Mucosa of stomach (tissue), 1 donor: ENCODE data around the gene LTC4S.

Source experiments
- H3K27me3 ChIP-seq: one replicate; pipeline ENCODE4 v1.7.0; 2013; ENCODE audit warnings: mild to moderate bottlenecking, low read length; ENCODE audit not compliant: control insufficient read depth, insufficient read depth
- H3K36me3 ChIP-seq: one replicate; pipeline ENCODE4 v1.7.0; 2013; ENCODE audit warnings: low read length; ENCODE audit not compliant: control insufficient read depth, insufficient read depth
- H3K4me1 ChIP-seq: one replicate; pipeline ENCODE4 v1.7.0; 2013; ENCODE audit warnings: mild to moderate bottlenecking, low read length; ENCODE audit not compliant: control insufficient read depth, insufficient read depth
- H3K4me3 ChIP-seq: one replicate; pipeline ENCODE4 v1.7.0; 2013; ENCODE audit warnings: low read length
- H3K9ac ChIP-seq: one replicate; pipeline ENCODE4 v1.7.0; 2013; ENCODE audit warnings: mild to moderate bottlenecking, low read length, moderate library complexity
- H3K9me3 ChIP-seq: one replicate; pipeline ENCODE4 v1.7.0; 2013; ENCODE audit warnings: mild to moderate bottlenecking, low read length, moderate library complexity; ENCODE audit not compliant: control insufficient read depth
- donor health status: Pancreatic carcinoma.

LTC4S gene

DNA sequence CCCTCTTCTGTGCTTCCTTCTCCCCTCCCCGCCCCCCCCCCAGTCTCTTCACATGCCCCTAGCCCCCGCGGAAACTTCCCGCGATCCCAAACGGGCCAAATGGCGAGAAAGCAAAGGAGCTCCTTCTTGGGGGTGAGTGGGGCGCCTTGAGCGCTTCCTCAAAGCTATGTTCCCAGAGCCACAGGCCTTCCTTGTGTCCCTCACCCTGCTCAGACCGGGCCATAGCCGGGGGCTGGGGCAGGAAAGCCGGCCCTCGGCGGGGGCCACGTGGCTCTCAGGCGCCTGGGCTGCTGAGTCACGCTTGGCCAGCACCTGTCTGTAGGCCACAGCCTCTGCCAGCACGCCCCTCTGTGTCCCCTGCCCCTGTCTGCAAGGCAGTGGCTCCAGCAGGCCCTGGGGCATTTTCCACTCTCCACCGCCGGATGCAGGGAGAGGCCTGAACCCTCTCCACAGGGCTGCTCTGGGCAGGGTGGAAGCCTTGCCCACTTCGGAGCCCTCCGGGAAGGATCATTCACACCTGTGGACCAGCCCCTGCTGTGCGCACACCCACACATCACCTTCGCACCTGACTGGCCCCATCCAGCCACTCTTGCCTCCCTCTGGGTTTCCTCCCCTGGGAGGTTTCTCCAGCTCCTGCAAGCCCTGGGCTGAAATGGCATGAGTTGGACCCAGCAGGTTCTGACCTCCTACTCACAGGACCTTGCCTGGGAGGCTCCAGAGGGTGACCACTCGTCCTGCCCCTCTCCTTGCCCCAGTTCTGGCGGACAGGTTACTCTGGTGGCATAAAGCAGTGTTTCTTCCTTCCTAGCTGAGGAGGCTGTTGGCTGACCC is 25.7 kb downstream of the LTC4S start:
- Histone ChIP-seq H3K9me3 (no peaks in the 10 kb centered on the region), H3K4me1 (peaks cover 57% of the 10 kb centered on the region), H3K4me3 (peak overlapping the region; percentile 57), H3K36me3 (peaks cover 5% of the 10 kb centered on the region), H3K27me3 (no peaks in the 10 kb centered on the region), H3K9ac (peak overlapping the region; percentile 97)

DNA sequence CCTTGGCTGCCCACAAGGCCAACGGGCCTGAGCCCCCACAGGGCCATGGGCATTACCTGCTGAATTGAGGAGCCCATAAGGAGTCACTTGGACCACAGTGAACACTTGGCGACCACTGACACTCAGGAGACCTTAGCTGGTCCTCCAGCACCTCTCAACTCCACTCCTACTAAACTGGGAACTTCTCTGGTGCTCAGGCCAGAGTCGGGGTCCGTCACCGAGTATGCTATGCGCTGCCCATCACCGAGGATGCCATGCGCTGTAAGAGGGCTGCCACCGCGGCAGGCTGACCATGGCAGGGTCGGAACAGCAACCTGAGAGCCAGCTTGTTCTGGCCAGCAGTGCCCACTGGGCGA is 26.3 kb downstream of the LTC4S start:
- H3K9ac ChIP-seq: peak overlapping the region; percentile 97
- peaks cover 62% of the 10 kb centered on the region for H3K4me1 ChIP-seq
- peak overlapping the region; percentile 57 for H3K4me3 ChIP-seq
- H3K36me3 ChIP-seq: peaks cover 5% of the 10 kb centered on the region
- no peaks in the 10 kb centered on the region for H3K27me3 ChIP-seq
- H3K9me3 ChIP-seq: no peaks in the 10 kb centered on the region

- Histone ChIP-seq H3K4me3 (peak within 1 kb of the TSS; percentile 57), H3K9ac (peak within 1 kb of the TSS; percentile 97), H3K4me1 (peaks cover 65% of the 10 kb centered on the region), H3K9me3 (no peaks in the 10 kb centered on the region), H3K36me3 (peaks cover 8% of the 10 kb centered on the region), H3K27me3 (no peaks in the 10 kb centered on the region)
Measured at GRCh38 chr5:179820483-179821297, 26.9 kb downstream of the LTC4S start, which contains the start of gene SQSTM1. SQSTM1 (plus strand) TSS chr5:179820905; CDS start chr5:179820937, 32 bp downstream.

DNA sequence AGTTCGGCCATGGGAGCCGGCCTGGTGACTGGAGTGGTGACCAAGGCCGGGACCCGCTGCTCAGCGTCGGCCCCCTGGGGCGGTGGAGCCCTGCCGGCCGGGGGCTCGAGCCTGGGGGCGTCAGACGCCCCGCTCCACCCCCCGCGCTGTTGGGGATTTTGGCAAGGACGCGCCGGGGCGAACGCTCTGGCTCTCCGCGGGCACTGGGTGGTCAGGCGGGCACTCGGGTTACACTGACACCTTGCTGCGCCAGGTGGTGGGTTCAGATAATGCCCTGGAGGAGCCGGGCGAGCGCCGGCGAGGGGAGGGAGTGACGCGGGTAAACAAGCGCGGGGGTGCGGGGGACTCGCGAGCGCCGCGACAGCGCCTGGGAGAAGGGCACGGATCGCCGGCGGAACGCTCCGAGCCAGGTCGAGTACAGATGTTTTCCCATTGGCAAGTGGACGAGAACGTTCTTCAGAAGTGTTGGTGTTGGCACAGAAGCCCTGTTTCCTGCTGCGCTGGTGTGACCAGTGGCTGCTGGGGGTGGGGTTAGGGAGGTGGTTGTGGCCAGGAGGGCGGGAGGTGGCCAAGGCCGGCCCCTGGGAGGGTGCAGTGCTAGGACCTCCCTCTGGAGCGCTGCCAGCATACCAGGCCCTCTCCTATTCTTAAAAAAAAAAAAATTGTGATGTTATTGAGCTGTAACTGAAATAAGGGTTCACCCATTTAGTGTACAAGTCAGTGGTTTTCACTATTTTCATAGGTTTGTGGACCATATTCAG is 27.7 kb downstream of the LTC4S start:
- Histone ChIP-seq H3K9me3 (no peaks in the 10 kb centered on the region), H3K4me1 (peaks cover 67% of the 10 kb centered on the region), H3K27me3 (no peaks in the 10 kb centered on the region), H3K9ac (peak overlapping the region; percentile 97), H3K4me3 (peak overlapping the region; percentile 57), H3K36me3 (peaks cover 11% of the 10 kb centered on the region)

DNA sequence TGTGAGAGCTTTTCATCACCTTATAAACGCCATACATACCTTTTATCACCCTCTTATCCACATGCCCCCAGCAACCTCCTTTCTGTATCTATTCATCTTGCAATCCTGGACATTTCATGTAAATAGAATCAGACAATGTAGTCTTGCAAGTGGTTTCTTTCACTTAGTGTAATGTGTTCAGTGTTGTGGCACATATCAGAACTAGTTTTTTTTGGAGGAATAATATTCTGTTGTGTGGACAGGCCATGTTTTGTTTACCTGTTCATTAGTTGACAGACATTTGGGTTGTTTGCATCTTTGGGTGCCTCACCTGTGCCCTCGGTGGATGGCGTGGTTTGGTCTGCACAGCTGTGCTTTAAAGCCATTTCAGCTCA is 28.3 kb downstream of the LTC4S start:
- peaks cover 67% of the 10 kb centered on the region for H3K4me1 ChIP-seq
- peak overlapping the region; percentile 57 for H3K4me3 ChIP-seq
- H3K9ac ChIP-seq: peak overlapping the region; percentile 97

GRCh38 chr5:179822444-179822990 is 28.7 kb downstream of the LTC4S start:
- H3K9me3 ChIP-seq: no peaks in the 10 kb centered on the region
- peaks cover 11% of the 10 kb centered on the region for H3K36me3 ChIP-seq
- peak overlapping the region; percentile 57 for H3K4me3 ChIP-seq
- H3K9ac ChIP-seq: peak overlapping the region; percentile 97
- no peaks in the 10 kb centered on the region for H3K27me3 ChIP-seq
- H3K4me1 ChIP-seq: peaks cover 64% of the 10 kb centered on the region

More for the DNA sequence above, 28.3 kb downstream of the LTC4S start:
- H3K9me3 ChIP-seq: no peaks in the 10 kb centered on the region
- H3K27me3 ChIP-seq: no peaks in the 10 kb centered on the region
- peaks cover 11% of the 10 kb centered on the region for H3K36me3 ChIP-seq

- no peaks in the 10 kb centered on the region for H3K27me3 ChIP-seq
- H3K4me1 ChIP-seq: peaks cover 51% of the 10 kb centered on the region
- H3K9ac ChIP-seq: peak overlapping the region; percentile 32
- H3K4me3 ChIP-seq: no peak overlapping the region
- H3K36me3 ChIP-seq: peaks cover 14% of the 10 kb centered on the region
- no peaks in the 10 kb centered on the region for H3K9me3 ChIP-seq
Measured at GRCh38 chr5:179823937-179824744, 30.4 kb downstream of the LTC4S start.

DNA sequence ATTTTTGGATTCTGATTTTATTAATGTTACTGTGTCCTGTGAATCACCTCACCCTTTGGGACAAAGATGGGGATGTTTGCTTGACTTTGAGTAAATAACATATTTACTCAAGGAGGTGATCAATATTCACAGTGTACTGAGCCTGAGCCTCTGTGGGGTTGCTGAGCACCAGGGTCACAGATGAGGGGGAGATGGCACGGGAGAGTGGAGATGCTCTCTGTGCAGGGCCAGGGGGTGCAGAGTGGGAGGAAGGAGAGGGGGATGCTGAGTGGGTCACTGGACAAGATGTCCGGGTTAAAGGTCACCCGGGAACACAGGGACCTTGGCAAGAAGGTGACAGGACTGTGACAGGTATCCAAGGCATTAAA is 30.9 kb downstream of the LTC4S start:
- Histone ChIP-seq H3K4me3 (no peak overlapping the region), H3K36me3 (peaks cover 17% of the 10 kb centered on the region), H3K9me3 (no peaks in the 10 kb centered on the region), H3K9ac (no peak overlapping the region), H3K4me1 (peaks cover 45% of the 10 kb centered on the region), H3K27me3 (no peaks in the 10 kb centered on the region)

- Histone ChIP-seq H3K27me3 (no peaks in the 10 kb centered on the region), H3K4me3 (no peak overlapping the region), H3K9ac (no peak overlapping the region), H3K36me3 (peaks cover 21% of the 10 kb centered on the region), H3K9me3 (no peaks in the 10 kb centered on the region), H3K4me1 (peaks cover 37% of the 10 kb centered on the region)
Measured at GRCh38 chr5:179825655-179826182, 31.9 kb downstream of the LTC4S start.

DNA sequence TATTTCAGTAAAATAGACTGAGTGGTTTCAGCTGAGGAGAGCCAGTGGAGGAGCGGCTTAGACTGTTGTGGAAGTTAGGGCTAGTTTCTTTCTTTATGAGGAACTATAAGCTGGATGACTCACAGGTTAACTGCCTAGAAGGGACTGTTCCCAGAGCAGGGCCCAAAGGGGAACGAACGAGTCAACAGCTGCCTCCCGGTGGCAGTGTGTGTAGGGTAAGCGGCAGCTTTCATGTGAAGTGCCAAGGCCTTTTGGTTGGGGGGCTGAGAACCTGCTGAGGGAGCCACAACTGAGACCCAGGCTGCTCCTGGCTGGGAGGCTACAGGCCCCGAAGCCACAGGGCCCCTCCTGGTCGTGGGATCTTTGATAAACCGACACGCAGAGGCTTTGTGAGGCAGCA is 33.9 kb downstream of the LTC4S start:
- no peak overlapping the region for H3K9ac ChIP-seq
- H3K4me3 ChIP-seq: no peak overlapping the region
- H3K4me1 ChIP-seq: peaks cover 29% of the 10 kb centered on the region
- no peaks in the 10 kb centered on the region for H3K27me3 ChIP-seq
- peaks cover 34% of the 10 kb centered on the region for H3K36me3 ChIP-seq
- H3K9me3 ChIP-seq: no peaks in the 10 kb centered on the region
